GM23338 (cell line): Measurements from ENCODE around the gene DNAH11. TPM values are rescaled to one million over a fixed set of nuclear protein-coding genes. Genes with fewer than 3 reads are reported as not detected.

Experiments
- ATAC-seq: fragments of 200-7000 bp; cut with Tn5 transposase; 3 replicates; pipeline ENCODE4 v1.9.1; 2020
- DNase-seq: peaks from one replicate; pipeline ENCODE4 v3.0.0-alpha.2; 2015; ENCODE audit warnings: low spot score
- H2AFZ ChIP-seq: fragments of 200-600 bp; sonication (generic); 2 replicates; pipeline ENCODE4 v1.8.0; 2016; ENCODE audit warnings: antibody characterized with exemption, mild to moderate bottlenecking, moderate library complexity
- H3F3A ChIP-seq: fragments of 200-600 bp; sonication (generic); replicated peaks from 2 replicates; pipeline ENCODE4 v1.8.0; 2017; ENCODE audit warnings: antibody characterized with exemption, mixed run types, low read depth
- H3K27ac ChIP-seq: fragments of 200-600 bp; sonication (generic); 2 replicates; pipeline ENCODE4 v1.6.1; 2016; ENCODE audit warnings: low read depth
- H3K27me3 ChIP-seq: fragments of 200-600 bp; sonication (generic); 2 replicates; pipeline ENCODE4 v1.8.0; 2016; ENCODE audit warnings: mild to moderate bottlenecking, mixed run types, moderate library complexity; ENCODE audit not compliant: insufficient read depth
- H3K36me3 ChIP-seq: fragments of 200-600 bp; sonication (generic); 2 replicates; pipeline ENCODE4 v1.8.0; 2016; ENCODE audit warnings: mild to moderate bottlenecking; ENCODE audit not compliant: insufficient read depth
- H3K4me1 ChIP-seq: fragments of 200-600 bp; sonication (generic); 2 replicates; pipeline ENCODE4 v1.8.0; 2016; ENCODE audit warnings: mild to moderate bottlenecking, moderate library complexity; ENCODE audit not compliant: insufficient read depth
- H3K4me2 ChIP-seq: fragments of 200-600 bp; sonication (generic); 2 replicates; pipeline ENCODE4 v1.7.1; 2017; ENCODE audit warnings: mixed run types
- H3K4me3 ChIP-seq: fragments of 200-600 bp; sonication (generic); 2 replicates; pipeline ENCODE4 v1.6.1; 2016; ENCODE audit warnings: mixed run types
- H3K79me2 ChIP-seq: fragments of 200-600 bp; sonication (generic); replicated peaks from 2 replicates; pipeline ENCODE4 v1.8.0; 2017; ENCODE audit warnings: mild to moderate bottlenecking; ENCODE audit not compliant: insufficient read depth
- H3K9me2 ChIP-seq: fragments of 200-600 bp; sonication (generic); 2 replicates; pipeline ENCODE4 v1.8.0; 2017; ENCODE audit not compliant: insufficient read depth
- H4K20me1 ChIP-seq: fragments of 200-600 bp; sonication (generic); replicated peaks from 2 replicates; pipeline ENCODE4 v1.8.0; 2017; ENCODE audit warnings: mild to moderate bottlenecking; ENCODE audit not compliant: insufficient read depth
- H3K27ac Mint-ChIP-seq: 2 replicates; pipeline ENCODE4 v1.8.0; 2020; ENCODE audit warnings: inconsistent platforms, mild to moderate bottlenecking, moderate library complexity, mixed read lengths
- H3K27me3 Mint-ChIP-seq: 3 replicates; pipeline ENCODE4 v1.8.0; 2022; ENCODE audit warnings: low read depth, mild to moderate bottlenecking, moderate library complexity, mixed read lengths, inconsistent platforms; ENCODE audit not compliant: insufficient read depth, poor library complexity
- H3K36me3 Mint-ChIP-seq: 3 replicates; pipeline ENCODE4 v1.8.0; 2021; ENCODE audit warnings: low read depth, mild to moderate bottlenecking, inconsistent platforms, moderate library complexity, mixed read lengths
- H3K4me1 Mint-ChIP-seq: 3 replicates; pipeline ENCODE4 v1.8.0; 2020; ENCODE audit warnings: mild to moderate bottlenecking, inconsistent platforms, mixed read lengths
- H3K4me3 Mint-ChIP-seq: 3 replicates; pipeline ENCODE4 v1.8.0; 2021; ENCODE audit warnings: moderate library complexity, mild to moderate bottlenecking, inconsistent platforms, mixed read lengths
- H3K9me3 Mint-ChIP-seq: 3 replicates; pipeline ENCODE4 v1.8.0; 2020; ENCODE audit warnings: moderate library complexity, mild to moderate bottlenecking, inconsistent platforms, mixed read lengths
- CREB1 ChIP-seq: fragments of 250-450 bp; sonication (Bioruptor Pico); IDR thresholded peaks from 2 replicates; pipeline ENCODE4 v1.5.0; 2020; ENCODE audit warnings: low read depth, mild to moderate bottlenecking, moderate library complexity
- CTCF ChIP-seq, 2 experiments: fragments of 200-600 bp in 1 of 2; sonication (generic) in 1 of 2; conservative IDR thresholded peaks; 2 replicates each; pipeline versions ENCODE4 v1.5.1 to v1.6.1; 2016 to 2017; ENCODE audit warnings: antibody characterized with exemption in 2 of 2, low read depth in 2 of 2, mild to moderate bottlenecking in 2 of 2, moderate library complexity in 1 of 2
- ETS1 ChIP-seq: IDR thresholded peaks from 2 replicates; pipeline ENCODE4 v1.6.1; 2016; ENCODE audit warnings: antibody characterized with exemption
- EZH2 ChIP-seq: fragments of 200-600 bp; sonication (generic); IDR thresholded peaks from one replicate; pipeline ENCODE4 v1.8.0; 2017; ENCODE audit warnings: antibody characterized with exemption, mild to moderate bottlenecking, low read depth; ENCODE audit not compliant: unreplicated experiment
- EZH2phosphoT487 ChIP-seq: fragments of 200-600 bp; sonication (generic); IDR thresholded peaks from one replicate; pipeline ENCODE4 v1.8.1; 2018; ENCODE audit warnings: antibody characterized with exemption; ENCODE audit not compliant: unreplicated experiment
- JUNB ChIP-seq: IDR thresholded peaks from one replicate; pipeline ENCODE4 v1.6.1; 2016; ENCODE audit warnings: antibody characterized with exemption; ENCODE audit not compliant: unreplicated experiment
- NANOG ChIP-seq: IDR thresholded peaks from 2 replicates; pipeline ENCODE4 v1.6.1; 2016; ENCODE audit warnings: antibody characterized with exemption, borderline replicate concordance
- POLR2AphosphoS5 ChIP-seq: IDR thresholded peaks from 2 replicates; pipeline ENCODE4 v1.6.1; 2016; ENCODE audit warnings: antibody characterized with exemption, low read depth
- REST ChIP-seq: IDR thresholded peaks from one replicate; pipeline ENCODE4 v1.6.1; 2018; ENCODE audit warnings: antibody characterized with exemption; ENCODE audit not compliant: unreplicated experiment
- STAT1 ChIP-seq: IDR thresholded peaks from one replicate; pipeline ENCODE4 v1.6.1; 2016; ENCODE audit warnings: antibody characterized with exemption; ENCODE audit not compliant: unreplicated experiment
- ZNF114 ChIP-seq: fragments of 250-450 bp; sonication (Bioruptor Pico); IDR thresholded peaks from 2 replicates; pipeline ENCODE4 v1.5.0; 2020; ENCODE audit warnings: mild to moderate bottlenecking, moderate library complexity
- ZNF331 ChIP-seq: fragments of 250-450 bp; sonication (Bioruptor Pico); IDR thresholded peaks from 2 replicates; pipeline ENCODE4 v1.5.0; 2020; ENCODE audit warnings: low read depth, mild to moderate bottlenecking, moderate library complexity
- ZNF462 ChIP-seq: fragments of 250-450 bp; sonication (Bioruptor Pico); IDR thresholded peaks from 2 replicates; pipeline ENCODE4 v1.5.0; 2020; ENCODE audit warnings: mild to moderate bottlenecking, moderate library complexity
- polyA plus RNA-seq: library from polyadenylated mRNA; unstranded; fragments of >200 nt; fragmentation: Nextera tagmentation; extraction: Ambion mirVana; gene quantifications from 2 replicates; pipeline ENCODE4 v1.2.1, GENCODE V29; 2016
- total RNA-seq: library from RNA; depleted of rRNA; stranded (reverse); fragments of >200 nt; shearing (Covaris generic); gene quantifications from 2 replicates; pipeline ENCODE4 v1.2.3, GENCODE V29; 2014

The DNAH11 gene
- total and polyA plus RNA-seq, 2 experiments from 2014 or later, result 9.3 TPM

GRCh38 chr7:21914671-21915070 lies 371.8 kb downstream of the DNAH11 start:
- Histone ChIP-seq H3K9me2 (no peaks in the 10 kb centered on the region), H3F3A (no peaks in the 10 kb centered on the region), H2AFZ (no peak overlapping the region), H3K4me3 (no peak overlapping the region), H3K4me1 (peaks cover 4% of the 10 kb centered on the region), H4K20me1 (peaks cover 13% of the 10 kb centered on the region), H3K79me2 (peaks cover 68% of the 10 kb centered on the region), H3K4me2 (no peak overlapping the region), H3K27me3 (no peaks in the 10 kb centered on the region), H3K36me3 (peaks cover 13% of the 10 kb centered on the region), H3K27ac (no peak overlapping the region)
- no peak overlapping the region; the same call in 1 of the 2 replicates for H3K27ac Mint-ChIP-seq
- TF ChIP-seq CREB1 (CRISPR knock-in tag) (no peak), NANOG (no peak), STAT1 (no peak), ETS1 (no peak), ZNF331 (no peak), ZNF462 (CRISPR knock-in tag) (no peak), ZNF114 (CRISPR knock-in tag) (no peak), POLR2AphosphoS5 (no peak), CTCF (conservative IDR thresholded peaks at IDR 0.05; ENCODE audit: low read depth in 2 of 2) (no peak), JUNB (no peak), EZH2 (no peak), EZH2phosphoT487 (no peak), REST (no peak)
- H3K4me1 Mint-ChIP-seq, result peaks cover 13% of the 10 kb centered on the region
- peaks cover 67% of the 10 kb centered on the region for H3K36me3 Mint-ChIP-seq
- H3K4me3 Mint-ChIP-seq, result no peak overlapping the region
- no peaks in the 10 kb centered on the region for H3K9me3 Mint-ChIP-seq
- ATAC-seq (no peak), DNase-seq (no peak)
- H3K27me3 Mint-ChIP-seq, result no peaks in the 10 kb centered on the region
